ENCODE measurements around the gene COL24A1. TPM values are rescaled to one million over a fixed set of nuclear protein-coding genes. Genes with fewer than 3 reads are reported as not detected.

COL24A1 gene
- total RNA-seq, 1 experiment from 2014 or later = 1.1 TPM

- Mint-ChIP-seq H3K27ac (peak overlapping the region; percentile 63; the same call in 1 of the 2 replicates), H3K27me3 (ENCODE audit: low read depth) (no peaks in the 10 kb centered on the region), H3K4me3 (no peak overlapping the region), H3K4me1 (peaks cover 28% of the 10 kb centered on the region), H3K36me3 (no peaks in the 10 kb centered on the region), H3K9me3 (no peaks in the 10 kb centered on the region)
- DNase-seq (ENCODE audit: low spot score) = no peak
- POLR2A ChIA-PET = no interaction called here
- TF ChIP-seq USF2 (CRISPR knock-in tag; IDR thresholded peaks at IDR 0.05) (no peak), SMAD4 (CRISPR knock-in tag; IDR thresholded peaks at IDR 0.05) (no peak), ZMAT4 (CRISPR knock-in tag; IDR thresholded peaks at IDR 0.05) (no peak), SMAD3 (CRISPR knock-in tag; IDR thresholded peaks at IDR 0.05; ENCODE audit: borderline replicate concordance) (no peak), NFYB (CRISPR knock-in tag; conservative IDR thresholded peaks at IDR 0.05; ENCODE audit: low read depth) (no peak)
- CTCF ChIA-PET = no interaction called here
- ATAC-seq = peak; percentile 36
Observed at GRCh38 chr1:85818371-85818770, 338.2 kb downstream of the COL24A1 start.

DNA sequence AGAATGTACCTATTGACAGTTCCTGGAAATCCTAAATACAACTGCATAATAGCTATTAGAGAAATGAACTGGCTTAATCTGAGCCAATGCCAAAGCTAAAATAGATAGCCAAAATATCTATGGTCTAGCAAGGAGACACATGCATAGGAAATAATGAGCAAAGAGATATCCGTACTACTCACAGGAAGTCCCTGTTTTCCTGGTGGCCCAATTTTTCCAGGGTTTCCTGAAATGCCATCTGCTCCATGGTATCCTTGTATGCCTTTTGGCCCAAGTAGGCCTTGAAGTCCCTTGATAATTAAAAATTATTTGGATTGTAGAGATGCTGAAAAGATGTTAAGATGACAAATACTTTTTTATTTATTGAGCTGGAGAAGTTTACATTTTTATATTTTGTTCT is 340.0 kb downstream of the COL24A1 start:
- ChIA-PET POLR2A (no interaction called here), CTCF (no interaction called here)
- no peak for TF ChIP-seq CDX4 (CRISPR knock-in tag; IDR thresholded peaks at IDR 0.05; ENCODE audit: borderline replicate concordance)
- no peak for TF ChIP-seq ZNF263 (CRISPR knock-in tag; IDR thresholded peaks at IDR 0.05; ENCODE audit: low read depth)
- TF ChIP-seq, protein P1, sequence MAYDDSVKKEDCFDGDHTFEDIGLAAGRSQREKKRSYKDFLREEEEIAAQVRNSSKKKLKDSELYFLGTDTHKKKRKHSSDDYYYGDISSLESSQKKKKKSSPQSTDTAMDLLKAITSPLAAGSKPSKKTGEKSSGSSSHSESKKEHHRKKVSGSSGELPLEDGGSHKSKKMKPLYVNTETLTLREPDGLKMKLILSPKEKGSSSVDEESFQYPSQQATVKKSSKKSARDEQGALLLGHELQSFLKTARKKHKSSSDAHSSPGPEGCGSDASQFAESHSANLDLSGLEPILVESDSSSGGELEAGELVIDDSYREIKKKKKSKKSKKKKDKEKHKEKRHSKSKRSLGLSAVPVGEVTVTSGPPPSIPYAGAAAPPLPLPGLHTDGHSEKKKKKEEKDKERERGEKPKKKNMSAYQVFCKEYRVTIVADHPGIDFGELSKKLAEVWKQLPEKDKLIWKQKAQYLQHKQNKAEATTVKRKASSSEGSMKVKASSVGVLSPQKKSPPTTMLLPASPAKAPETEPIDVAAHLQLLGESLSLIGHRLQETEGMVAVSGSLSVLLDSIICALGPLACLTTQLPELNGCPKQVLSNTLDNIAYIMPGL (CRISPR knock-in tag; IDR thresholded peaks at IDR 0.05) = no peak
- TF ChIP-seq ZNF532 (CRISPR knock-in tag; IDR thresholded peaks at IDR 0.05; ENCODE audit: borderline replicate concordance) = no peak
- TF ChIP-seq FOXK1 (CRISPR knock-in tag; IDR thresholded peaks at IDR 0.05) = no peak
- TF ChIP-seq EMX1 (CRISPR knock-in tag; IDR thresholded peaks at IDR 0.05) = no peak
- no peak for TF ChIP-seq ZNF423 (CRISPR knock-in tag; IDR thresholded peaks at IDR 0.05)
- TF ChIP-seq OVOL2 (CRISPR knock-in tag; IDR thresholded peaks at IDR 0.05; ENCODE audit: borderline replicate concordance) = no peak
- no peak for TF ChIP-seq CBFB (CRISPR knock-in tag; IDR thresholded peaks at IDR 0.05; ENCODE audit: low read depth)
- TF ChIP-seq, protein P2, sequence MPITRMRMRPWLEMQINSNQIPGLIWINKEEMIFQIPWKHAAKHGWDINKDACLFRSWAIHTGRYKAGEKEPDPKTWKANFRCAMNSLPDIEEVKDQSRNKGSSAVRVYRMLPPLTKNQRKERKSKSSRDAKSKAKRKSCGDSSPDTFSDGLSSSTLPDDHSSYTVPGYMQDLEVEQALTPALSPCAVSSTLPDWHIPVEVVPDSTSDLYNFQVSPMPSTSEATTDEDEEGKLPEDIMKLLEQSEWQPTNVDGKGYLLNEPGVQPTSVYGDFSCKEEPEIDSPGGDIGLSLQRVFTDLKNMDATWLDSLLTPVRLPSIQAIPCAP (CRISPR knock-in tag; IDR thresholded peaks at IDR 0.05) = no peak

More for the DNA sequence above, 340.0 kb downstream of the COL24A1 start:
- Mint-ChIP-seq H3K9me3 (no peaks in the 10 kb centered on the region), H3K27me3 (ENCODE audit: low read depth) (no peaks in the 10 kb centered on the region), H3K36me3 (no peaks in the 10 kb centered on the region), H3K4me3 (no peak overlapping the region), H3K27ac (no peak overlapping the region), H3K4me1 (peaks cover 28% of the 10 kb centered on the region)
- no peak for ATAC-seq
- DNase-seq (ENCODE audit: low spot score) = no peak
